K562 (cell line): ENCODE data around the gene FGGY. TPM values are rescaled to one million over a fixed set of nuclear protein-coding genes. Genes with fewer than 3 reads are reported as not detected.

Source experiments
- ATAC-seq: fragments of 200-7000 bp; cut with Tn5 transposase; 3 replicates; pipeline ENCODE4 v1.9.1; 2020; ENCODE audit warnings: moderate library complexity
- BruUV-seq: library from RNA; stranded (reverse); fragments of 400-500 nt; replicated peaks from 2 replicates; lab custom pipeline; 2021; lab: Mats Ljungman, UMichigan
- CTCF ChIA-PET: fragments of 300-600 bp; formaldehyde crosslinking; extraction: SDS; loops from one replicate; lab custom pipeline; 2021; ENCODE audit warnings: low intra/inter-chr PET ratio; lab: Yijun Ruan, JAX
- POLR2A ChIA-PET: fragments of 300-600, 350-650 bp; sonication (Branson Sonifier 250); formaldehyde crosslinking; extraction: SDS; loops from one replicate; lab custom pipeline; 2021; ENCODE audit warnings: antibody characterized with exemption, inconsistent platforms; lab: Yijun Ruan, JAX
- DNase-seq, 4 experiments: peaks; one replicate each; pipeline versions ENCODE4 v3.0.0 to v3.0.0-alpha.2; 2011 to 2018; ENCODE audit warnings: low spot score in 3 of 4, mixed read lengths in 3 of 4; ENCODE audit errors: extremely low read depth in 1 of 4
- FAIRE-seq: peaks from 2 replicates; lab custom pipeline; 2011; peaks lifted over from hg19 to GRCh38; lab: Jason Lieb, UNC
- H2AFZ ChIP-seq: 2 replicates; pipeline ENCODE4 v1.6.0; 2011; ENCODE audit warnings: low read depth, low read length, control low read depth, inconsistent platforms
- H3K27ac ChIP-seq: fragments of 200-600 bp; 3 replicates; pipeline ENCODE4 v1.8.0; 2011; ENCODE audit warnings: low read depth, mild to moderate bottlenecking, control low read depth, inconsistent platforms, low read length, moderate library complexity, mixed read lengths; ENCODE audit errors: extremely low read depth
- H3K27me3 ChIP-seq, 2 experiments: fragments of 300-600 bp in 1 of 2; 2 replicates in 1 of 2; 3 replicates in 1 of 2; pipeline versions ENCODE4 v1.6.0 to v1.8.0; 2011; ENCODE audit warnings: inconsistent platforms in 2 of 2, low read length in 2 of 2, mild to moderate bottlenecking in 1 of 2, mixed read lengths in 1 of 2, moderate library complexity in 1 of 2; ENCODE audit not compliant: control insufficient read depth in 2 of 2, insufficient read depth in 2 of 2
- H3K36me3 ChIP-seq: fragments of 300-600 bp; 3 replicates; pipeline ENCODE4 v1.8.0; 2011; ENCODE audit warnings: mild to moderate bottlenecking, low read length, inconsistent platforms; ENCODE audit not compliant: control insufficient read depth, insufficient read depth
- H3K4me1 ChIP-seq, 2 experiments: fragments of 200-600 bp in 1 of 2; replicated peaks in 1 of 2; 2 replicates in 1 of 2; 3 replicates in 1 of 2; pipeline versions ENCODE4 v1.5.1 to v1.8.0; 2011; ENCODE audit warnings: inconsistent platforms in 2 of 2, low read length in 2 of 2, mild to moderate bottlenecking in 1 of 2, mixed read lengths in 1 of 2, moderate library complexity in 1 of 2; ENCODE audit not compliant: control insufficient read depth in 2 of 2, insufficient read depth in 2 of 2
- H3K4me2 ChIP-seq: 2 replicates; pipeline ENCODE4 v1.6.1; 2011; ENCODE audit warnings: low read length, control low read depth, inconsistent platforms, mixed read lengths; ENCODE audit not compliant: insufficient read depth
- H3K4me3 ChIP-seq: fragments of 200-600 bp; sonication (generic), shearing (Covaris generic); 2 replicates; pipeline ENCODE4 v1.5.1; 2016; ENCODE audit warnings: control low read depth, inconsistent platforms
- H3K79me2 ChIP-seq: fragments of 200-600 bp; 3 replicates; pipeline ENCODE4 v1.8.0; 2011; ENCODE audit warnings: low read length, inconsistent platforms; ENCODE audit not compliant: control insufficient read depth, insufficient read depth
- H3K9ac ChIP-seq, 2 experiments: 2 replicates each; pipeline versions ENCODE4 v1.6.0 to v1.6.1; 2011; ENCODE audit warnings: low read depth in 2 of 2, low read length in 2 of 2, control low read depth in 1 of 2, inconsistent platforms in 1 of 2, mild to moderate bottlenecking in 1 of 2, mixed read lengths in 1 of 2; ENCODE audit not compliant: insufficient read depth in 1 of 2
- H3K9me1 ChIP-seq: one replicate; pipeline ENCODE4 v1.6.0; 2011; ENCODE audit warnings: inconsistent platforms, mild to moderate bottlenecking, low read length, moderate library complexity; ENCODE audit not compliant: control insufficient read depth, insufficient read depth
- H3K9me3 ChIP-seq: replicated peaks from 2 replicates; pipeline ENCODE4 v1.5.1; 2011; ENCODE audit warnings: low read depth, low read length, inconsistent platforms; ENCODE audit not compliant: control insufficient read depth, insufficient read depth
- H4K20me1 ChIP-seq: replicated peaks from 2 replicates; pipeline ENCODE4 v1.6.1; 2011; ENCODE audit warnings: low read length, inconsistent platforms, mixed read lengths; ENCODE audit not compliant: control insufficient read depth, insufficient read depth
- CBX5 ChIP-seq: IDR thresholded peaks from 2 replicates; pipeline ENCODE4 v1.6.1; 2014; ENCODE audit warnings: low read depth, borderline replicate concordance
- HNRNPK ChIP-seq: fragments of 200-400 bp; formaldehyde crosslinking; IDR thresholded peaks from one replicate; pipeline ENCODE4 v1.6.1; 2018; ENCODE audit warnings: mild to moderate bottlenecking, low read depth, low read length; ENCODE audit not compliant: poor library complexity, severe bottlenecking
- MCM7 ChIP-seq, 2 experiments: fragments of 450-650 bp; IDR thresholded peaks; 2 replicates each; pipeline ENCODE4 v1.6.1; 2016 to 2018
- RBM14 ChIP-seq: fragments of 200-400 bp; formaldehyde crosslinking; IDR thresholded peaks from 2 replicates; pipeline ENCODE4 v1.6.1; 2018; ENCODE audit warnings: low read depth, mild to moderate bottlenecking, low read length, moderate library complexity, borderline replicate concordance; ENCODE audit not compliant: insufficient read depth
- SIX5 ChIP-seq, 2 experiments: IDR thresholded peaks; 2 replicates each; pipeline ENCODE4 v1.6.1; 2011; ENCODE audit warnings: low read length in 2 of 2, borderline replicate concordance in 1 of 2, low read depth in 1 of 2, mild to moderate bottlenecking in 1 of 2, moderate library complexity in 1 of 2; ENCODE audit not compliant: insufficient read depth in 1 of 2
- SNAPC5 ChIP-seq: fragments of 250-450 bp; sonication (Bioruptor Pico); IDR thresholded peaks from 2 replicates; pipeline ENCODE4 v1.8.0; 2021; ENCODE audit warnings: moderate library complexity, mild to moderate bottlenecking, inconsistent platforms
- TEAD4 ChIP-seq, 2 experiments: sonication (generic) in 1 of 2; formaldehyde crosslinking in 1 of 2; IDR thresholded peaks; 2 replicates each; pipeline versions ENCODE4 v1.6.1 to v1.8.0; 2012 to 2022; ENCODE audit warnings: borderline replicate concordance in 1 of 2, inconsistent platforms in 1 of 2, low read length in 1 of 2, mild to moderate bottlenecking in 1 of 2, missing genetic modification reagents in 1 of 2
- ZNF217 ChIP-seq: sonication (generic); formaldehyde crosslinking; IDR thresholded peaks from 2 replicates; pipeline ENCODE4 v1.8.0; 2022; ENCODE audit warnings: mild to moderate bottlenecking, missing genetic modification reagents
- ZNF3 ChIP-seq: fragments of 250-450 bp; sonication (Bioruptor Pico); IDR thresholded peaks from 2 replicates; pipeline ENCODE4 v1.5.0; 2021; ENCODE audit warnings: mild to moderate bottlenecking, moderate library complexity
- ZNF655 ChIP-seq: fragments of 250-450 bp; sonication (Bioruptor Pico); IDR thresholded peaks from 2 replicates; pipeline ENCODE4 v1.5.0; 2021
- ZNF695 ChIP-seq: fragments of 450-650 bp; formaldehyde crosslinking; IDR thresholded peaks from 2 replicates; pipeline ENCODE4 v1.4.0; 2020; ENCODE audit warnings: mild to moderate bottlenecking, moderate library complexity
- ZNF764 ChIP-seq: fragments of 250-450 bp; sonication (Bioruptor Pico); IDR thresholded peaks from 2 replicates; pipeline ENCODE4 v1.4.0; 2020; ENCODE audit warnings: low read depth, mild to moderate bottlenecking, moderate library complexity
- WGBS: fragments of 100-300 bp; shearing (Covaris generic); methylation state at CpG from one replicate; pipeline ENCODE4 v1.1.6; 2016; ENCODE audit warnings: low coverage, mixed read lengths; ENCODE audit not compliant: insufficient coverage; ENCODE audit errors: missing lambda C conversion rate; 5-methylcytosine and 5-hydroxymethylcytosine counted together
- in situ Hi-C: fragments of 300-500 bp; cut with MboI; formaldehyde crosslinking; loops from 4 replicates; pipeline ENCODE4 v1.15.0; 2018; ENCODE audit warnings: inconsistent platforms, mixed read lengths
- intact Hi-C: fragments of 100-400 bp; cut with micrococcal nuclease; formaldehyde crosslinking; loops from 2 replicates; pipeline ENCODE4 v1.14.2; 2022
- polyA plus RNA-seq, 8 experiments: library from polyadenylated mRNA; depleted of rRNA in 4 of 8; stranded (reverse) in 5 of 8; unstranded in 3 of 8; fragments of >200 nt; fragmentation: Nextera tagmentation in 2 of 8; fragmentation: Illumina TruSeq in 1 of 8; extraction: Ambion mirVana in 2 of 8; extraction: Trizol in 1 of 8; gene quantifications; 2 replicates each; pipeline versions ENCODE4 v1.2.1 to v1.2.3, GENCODE V29; 2011 to 2014; ENCODE audit warnings: inconsistent platforms in 1 of 8, missing spikeins in 1 of 8
- total RNA-seq, 7 experiments: library from RNA; depleted of rRNA in 6 of 7; stranded (reverse); fragments of >200 nt in 6 of 7; fragmentation: Illumina TruSeq in 2 of 7; extraction: Trizol in 2 of 7; gene quantifications; 2 replicates each; pipeline versions ENCODE4 v1.2.1 to v1.2.3, GENCODE V29; 2011 to 2021; ENCODE audit warnings: low replicate concordance in 1 of 7

FGGY gene
- total and polyA plus RNA-seq, 9 of the 15 experiments (the other 6 are each of a cell fraction or from before 2014, with no cell fraction given) = 9.7 to 19.2 (median 12.6) TPM

DNA sequence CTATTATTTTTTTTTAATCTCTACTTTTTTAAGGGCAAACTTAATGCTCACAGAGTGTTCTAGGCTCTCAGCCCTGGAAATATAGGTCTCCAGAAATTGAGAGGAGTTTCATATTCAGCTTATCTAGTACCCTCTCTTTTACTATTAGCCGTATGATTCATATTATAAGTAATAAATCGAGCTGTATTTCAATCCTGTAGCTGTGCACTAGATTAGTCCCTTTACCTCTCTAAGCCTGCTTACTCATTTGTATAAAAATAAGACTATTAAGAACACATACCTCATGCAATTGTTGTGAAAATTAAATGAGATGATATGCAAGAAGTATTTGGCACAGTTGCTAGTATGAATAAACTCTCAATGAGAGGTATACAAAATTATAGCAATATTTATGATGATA is 389.7 kb downstream of the FGGY start:
- intact Hi-C loops (no loop called here), in situ Hi-C loops (no loop called here)
- no TSS peak for BruUV-seq
- Histone ChIP-seq H3K27me3 (peaks cover 0 to 5% of the 10 kb centered on the region in 2 experiments; a peak in 2 of 5 replicates), H3K9me3 (no peaks in the 10 kb centered on the region), H3K4me1 (no peaks in the 10 kb centered on the region), H3K4me2 (no peak overlapping the region), H3K9ac (no peak overlapping the region), H3K27ac (no peak overlapping the region), H3K36me3 (no peaks in the 10 kb centered on the region), H3K79me2 (no peaks in the 10 kb centered on the region), H4K20me1 (no peaks in the 10 kb centered on the region), H2AFZ (no peak overlapping the region), H3K9me1 (no peaks in the 10 kb centered on the region), H3K4me3 (no peak overlapping the region)
- no peak for TF ChIP-seq HNRNPK
- no peak for DNase-seq
- CTCF ChIA-PET = no interaction called here
- FAIRE-seq = no peak
- 0% methylated on average over 2 of the region's 2 CpGs for WGBS
- POLR2A ChIA-PET = interaction anchor here (1.6 kb wide), 1 partner anchor 19 kb away, joined by 4 read pairs; no protein-coding TSS in a partner anchor
- no peak for ATAC-seq

- intact Hi-C loops (no loop called here), in situ Hi-C loops (no loop called here)
- H3K4me1 ChIP-seq = no peaks in the 10 kb centered on the region
- no peaks in the 10 kb centered on the region for H4K20me1 ChIP-seq
- H3K36me3 ChIP-seq = no peaks in the 10 kb centered on the region
- 4% methylated on average over 2 of the region's 2 CpGs for WGBS
- H3K4me2 ChIP-seq = no peak overlapping the region
- H2AFZ ChIP-seq = no peak overlapping the region
- H3K9ac ChIP-seq = no peak overlapping the region
- ChIA-PET CTCF (no interaction called here), POLR2A (interaction anchor here (1.6 kb wide), 1 partner anchor 18 kb away, joined by 4 read pairs; no protein-coding TSS in a partner anchor)
- FAIRE-seq = no peak
- no peaks in the 10 kb centered on the region for H3K9me3 ChIP-seq
- H3K4me3 ChIP-seq = no peak overlapping the region
- DNase-seq = no peak
- H3K27ac ChIP-seq = no peak overlapping the region
- no peak for ATAC-seq
- no peaks in the 10 kb centered on the region for H3K9me1 ChIP-seq
- no peak for TF ChIP-seq ZNF695 (CRISPR knock-in tag)
- TF ChIP-seq ZNF764 (CRISPR knock-in tag) = no peak
- TF ChIP-seq RBM14 = no peak
- no peak for TF ChIP-seq CBX5
- no peak for TF ChIP-seq MCM7 (IDR thresholded peaks at IDR 0.05)
- no peak for TF ChIP-seq ZNF655 (CRISPR knock-in tag)
- TF ChIP-seq TEAD4 (IDR thresholded peaks at IDR 0.05; ENCODE audit: low read length) = no peak
- no peak for TF ChIP-seq TEAD4 (CRISPR knock-in tag; IDR thresholded peaks at IDR 0.05; ENCODE audit: borderline replicate concordance)
- no peak for TF ChIP-seq SNAPC5 (CRISPR knock-in tag)
- TF ChIP-seq ZNF3 (CRISPR knock-in tag) = no peak
- TF ChIP-seq SIX5 (IDR thresholded peaks at IDR 0.05; ENCODE audit: borderline replicate concordance in 1 of 2, insufficient read depth in 1 of 2, low read depth in 1 of 2, low read length in 2 of 2) = no peak
- TF ChIP-seq ZNF217 (CRISPR knock-in tag) = no peak
- peaks cover 0 to 5% of the 10 kb centered on the region in 2 experiments; a peak in 2 of 5 replicates for H3K27me3 ChIP-seq
- no TSS peak for BruUV-seq
- no peaks in the 10 kb centered on the region for H3K79me2 ChIP-seq
These were observed 390.2 kb downstream of the FGGY start for GRCh38 chr1:59687081-59687480.
